Mesendoderm (in vitro differentiated cells): ENCODE measurements around the gene CRELD1.
A peak's percentile ranks its signal among the peaks of the same experiment; 100 is the strongest.

Source experiments
- DNase-seq: peaks from one replicate; pipeline ENCODE4 v3.0.0; 2013
- H2AK5ac ChIP-seq: 2 replicates; pipeline ENCODE4 v1.6.1; 2013; ENCODE audit warnings: low read length, inconsistent platforms
- H2BK120ac ChIP-seq: 2 replicates; pipeline ENCODE4 v1.6.1; 2013; ENCODE audit warnings: low read depth, mild to moderate bottlenecking, low read length, moderate library complexity, mixed read lengths
- H2BK15ac ChIP-seq: replicated peaks from 2 replicates; pipeline ENCODE4 v1.6.1; 2013; ENCODE audit warnings: low read depth, mild to moderate bottlenecking, moderate library complexity
- H2BK5ac ChIP-seq: 2 replicates; pipeline ENCODE4 v1.6.1; 2013; ENCODE audit warnings: low read length, inconsistent platforms
- H3K18ac ChIP-seq: 2 replicates; pipeline ENCODE4 v1.6.1; 2013; ENCODE audit warnings: mild to moderate bottlenecking, low read length, mixed read lengths
- H3K23ac ChIP-seq: one replicate; pipeline ENCODE4 v1.6.1; 2013; ENCODE audit warnings: low read length
- H3K27ac ChIP-seq: 2 replicates; pipeline ENCODE4 v1.5.1; 2013; ENCODE audit warnings: low read depth, mild to moderate bottlenecking, inconsistent platforms, low read length, moderate library complexity
- H3K27me3 ChIP-seq: 2 replicates; pipeline ENCODE4 v1.6.1; 2013; ENCODE audit warnings: low read length, control low read depth, mild to moderate bottlenecking, inconsistent platforms; ENCODE audit not compliant: insufficient read depth, poor library complexity
- H3K36me3 ChIP-seq: 2 replicates; pipeline ENCODE4 v1.6.1; 2013; ENCODE audit warnings: low read length, inconsistent platforms; ENCODE audit not compliant: control insufficient read depth, insufficient read depth
- H3K4ac ChIP-seq: one replicate; pipeline ENCODE4 v1.6.1; 2013; ENCODE audit warnings: low read depth, mild to moderate bottlenecking, low read length, moderate library complexity
- H3K4me1 ChIP-seq: 2 replicates; pipeline ENCODE4 v1.6.1; 2013; ENCODE audit warnings: low read depth, low read length, inconsistent platforms; ENCODE audit not compliant: control insufficient read depth
- H3K4me2 ChIP-seq: 2 replicates; pipeline ENCODE4 v1.6.1; 2013; ENCODE audit warnings: low read length
- H3K4me3 ChIP-seq: 2 replicates; pipeline ENCODE4 v1.5.1; 2013; ENCODE audit warnings: mild to moderate bottlenecking, low read length
- H3K56ac ChIP-seq: one replicate; pipeline ENCODE4 v1.6.1; 2013; ENCODE audit warnings: low read length
- H3K79me1 ChIP-seq: 2 replicates; pipeline ENCODE4 v1.6.1; 2013; ENCODE audit warnings: low read length, inconsistent platforms
- H3K79me2 ChIP-seq: 2 replicates; pipeline ENCODE4 v1.6.1; 2013; ENCODE audit warnings: mild to moderate bottlenecking, low read length; ENCODE audit not compliant: control insufficient read depth, insufficient read depth
- H3K9ac ChIP-seq: 2 replicates; pipeline ENCODE4 v1.6.1; 2013; ENCODE audit warnings: low read length, inconsistent platforms
- H4K5ac ChIP-seq: one replicate; pipeline ENCODE4 v1.6.1; 2013; ENCODE audit warnings: low read length
- H4K8ac ChIP-seq: one replicate; pipeline ENCODE4 v1.6.1; 2013; ENCODE audit warnings: low read depth, mild to moderate bottlenecking, control low read depth, low read length, moderate library complexity
- WGBS: extraction: QIAGEN DNeasy Blood & Tissue Kit; methylation state at CpG from one replicate; pipeline ENCODE4 v1.1.7; 2013; ENCODE audit warnings: low lambda C conversion rate, missing lambda C conversion rate; ENCODE audit not compliant: insufficient coverage; ENCODE audit errors: extremely low coverage; 5-methylcytosine and 5-hydroxymethylcytosine counted together

The CRELD1 gene

DNA sequence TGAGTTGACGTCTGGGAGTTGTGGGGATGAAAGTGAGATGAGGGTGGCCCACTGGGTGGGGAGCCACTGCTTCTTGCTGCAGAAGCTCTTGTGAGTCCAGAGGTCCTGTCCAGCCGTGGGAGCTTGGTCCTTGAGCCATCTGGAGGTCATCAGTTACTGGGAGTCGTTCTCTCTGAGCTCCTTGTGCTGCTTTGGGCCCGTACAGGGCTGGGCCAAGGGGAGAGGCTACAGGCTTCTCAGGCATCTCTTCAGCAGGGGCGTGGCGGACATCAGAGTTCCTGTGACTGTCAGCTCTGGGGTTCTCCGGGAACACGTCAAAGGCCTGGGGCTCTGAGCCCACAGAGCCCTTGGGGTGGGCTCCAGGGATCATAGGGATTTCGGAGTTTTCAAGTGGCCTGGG, 16.0 kb downstream of the CRELD1 start:
- H3K4me3 ChIP-seq = no peak overlapping the region
- no peaks in the 10 kb centered on the region for H3K79me2 ChIP-seq
- no peaks in the 10 kb centered on the region for H3K36me3 ChIP-seq
- no peak overlapping the region for H3K9ac ChIP-seq
- no peak overlapping the region for H2AK5ac ChIP-seq
- H3K18ac ChIP-seq = no peak overlapping the region
- H4K8ac ChIP-seq = no peak overlapping the region
- H3K56ac ChIP-seq = no peak overlapping the region
- H4K5ac ChIP-seq = no peak overlapping the region
- H2BK120ac ChIP-seq = no peak overlapping the region
- DNase-seq = no peak
- H3K4me2 ChIP-seq = no peak overlapping the region
- H3K4me1 ChIP-seq = no peaks in the 10 kb centered on the region
- no peaks in the 10 kb centered on the region for H3K27me3 ChIP-seq
- no peak overlapping the region for H2BK15ac ChIP-seq
- no peak overlapping the region for H3K27ac ChIP-seq
- WGBS = no CpG with 5 or more reads among the region's 9 CpGs
- no peaks in the 10 kb centered on the region for H3K79me1 ChIP-seq
- no peak overlapping the region for H3K23ac ChIP-seq
- no peak overlapping the region for H2BK5ac ChIP-seq
- H3K4ac ChIP-seq = no peak overlapping the region

DNA sequence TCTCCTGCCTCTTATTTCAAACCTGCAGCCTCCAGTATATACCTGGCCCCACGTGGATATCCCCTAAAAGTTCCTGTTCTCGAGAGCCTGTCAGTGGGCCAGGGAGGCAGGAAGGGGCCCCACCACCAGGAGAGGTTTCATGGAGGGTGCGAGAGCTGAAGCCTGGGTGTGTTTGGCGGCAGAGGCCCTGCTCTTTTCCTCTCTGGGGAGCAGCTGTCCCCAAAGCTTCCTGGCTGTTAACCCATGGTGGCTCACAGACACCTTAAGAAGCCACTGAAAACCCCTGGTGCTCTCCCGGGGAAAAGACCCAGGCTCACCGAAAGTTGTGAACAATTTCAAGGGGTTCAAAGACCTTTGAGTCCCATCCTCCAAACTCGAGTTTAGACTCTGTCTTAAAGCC, 17.5 kb downstream of the CRELD1 start:
- no peaks in the 10 kb centered on the region for H3K4me1 ChIP-seq
- H4K8ac ChIP-seq = no peak overlapping the region
- H2AK5ac ChIP-seq = no peak overlapping the region
- no peaks in the 10 kb centered on the region for H3K36me3 ChIP-seq
- H3K4me2 ChIP-seq = no peak overlapping the region
- H3K56ac ChIP-seq = no peak overlapping the region
- no peak overlapping the region for H3K4ac ChIP-seq
- no peak for DNase-seq
- H3K79me2 ChIP-seq = no peaks in the 10 kb centered on the region
- H2BK15ac ChIP-seq = no peak overlapping the region
- no peak overlapping the region for H2BK5ac ChIP-seq
- H3K9ac ChIP-seq = no peak overlapping the region
- no peak overlapping the region for H3K27ac ChIP-seq
- no peaks in the 10 kb centered on the region for H3K27me3 ChIP-seq
- H3K23ac ChIP-seq = no peak overlapping the region
- WGBS = no CpG with 5 or more reads among the region's 7 CpGs
- no peak overlapping the region for H3K18ac ChIP-seq
- H3K79me1 ChIP-seq = no peaks in the 10 kb centered on the region
- H2BK120ac ChIP-seq = no peak overlapping the region
- H4K5ac ChIP-seq = no peak overlapping the region
- H3K4me3 ChIP-seq = no peak overlapping the region

- Histone ChIP-seq H3K79me2 (no peaks in the 10 kb centered on the region), H4K5ac (no peak overlapping the region), H3K4ac (no peak overlapping the region), H3K4me1 (no peaks in the 10 kb centered on the region), H2BK120ac (no peak overlapping the region), H3K18ac (no peak overlapping the region), H3K4me3 (no peak overlapping the region), H3K23ac (no peak overlapping the region), H2BK5ac (no peak overlapping the region), H3K27ac (no peak overlapping the region), H3K36me3 (no peaks in the 10 kb centered on the region), H2AK5ac (no peak overlapping the region), H3K4me2 (peak overlapping the region; percentile 53), H3K79me1 (no peaks in the 10 kb centered on the region), H3K56ac (peak overlapping the region; percentile 77), H4K8ac (no peak overlapping the region), H3K9ac (peak overlapping the region; percentile 55), H2BK15ac (no peak overlapping the region), H3K27me3 (no peaks in the 10 kb centered on the region)
- no peak for DNase-seq
- WGBS = no CpG with 5 or more reads among the region's 10 CpGs
These were observed 17.9 kb downstream of the CRELD1 start for GRCh38 chr3:9951598-9951961.

- peak; percentile 64 for DNase-seq
These were observed 18.6 kb downstream of the CRELD1 start, which contains the start of gene PRRT3 for GRCh38 chr3:9951962-9952805. Gene PRRT3 (minus strand): TSS chr3:9952408. CDS start chr3:9950115, 2,293 bp downstream.

GRCh38 chr3:9955067-9955502, 21.5 kb downstream of the CRELD1 start:
- H3K56ac ChIP-seq = no peak overlapping the region

More at GRCh38 chr3:9951962-9952805, 18.6 kb downstream of the CRELD1 start, which contains the start of gene PRRT3:
- no peaks in the 10 kb centered on the region for H3K27me3 ChIP-seq
- WGBS = no CpG with 5 or more reads among the region's 52 CpGs
- no peak within 1 kb of the TSS for H2BK120ac ChIP-seq
- H3K4me2 ChIP-seq = peak within 1 kb of the TSS; percentile 53
- peak within 1 kb of the TSS; percentile 77 for H3K56ac ChIP-seq
- H3K23ac ChIP-seq = no peak within 1 kb of the TSS
- no peaks in the 10 kb centered on the region for H3K79me1 ChIP-seq
- no peaks in the 10 kb centered on the region for H3K36me3 ChIP-seq
- H3K4ac ChIP-seq = no peak within 1 kb of the TSS
- no peak within 1 kb of the TSS for H4K5ac ChIP-seq
- H3K79me2 ChIP-seq = no peaks in the 10 kb centered on the region
- no peaks in the 10 kb centered on the region for H3K4me1 ChIP-seq
- H3K4me3 ChIP-seq = peak within 1 kb of the TSS; percentile 49
- H3K18ac ChIP-seq = no peak within 1 kb of the TSS
- H2BK5ac ChIP-seq = no peak within 1 kb of the TSS
- no peak within 1 kb of the TSS for H4K8ac ChIP-seq
- H2BK15ac ChIP-seq = no peak within 1 kb of the TSS
- no peak within 1 kb of the TSS for H2AK5ac ChIP-seq
- H3K9ac ChIP-seq = peak within 1 kb of the TSS; percentile 55
- H3K27ac ChIP-seq = no peak within 1 kb of the TSS

More at GRCh38 chr3:9955067-9955502, 21.5 kb downstream of the CRELD1 start:
- Histone ChIP-seq H3K27ac (no peak overlapping the region), H3K18ac (no peak overlapping the region), H3K36me3 (no peaks in the 10 kb centered on the region), H3K4ac (no peak overlapping the region), H4K8ac (no peak overlapping the region), H3K4me2 (no peak overlapping the region), H3K79me1 (no peaks in the 10 kb centered on the region), H2BK5ac (no peak overlapping the region), H3K27me3 (no peaks in the 10 kb centered on the region), H3K9ac (no peak overlapping the region), H2BK120ac (no peak overlapping the region), H4K5ac (no peak overlapping the region), H3K79me2 (no peaks in the 10 kb centered on the region), H3K23ac (no peak overlapping the region), H3K4me3 (no peak overlapping the region), H3K4me1 (no peaks in the 10 kb centered on the region), H2BK15ac (no peak overlapping the region), H2AK5ac (no peak overlapping the region)
- WGBS = no CpG with 5 or more reads among the region's 12 CpGs
- DNase-seq = peak; percentile 46
